Activated naive CD4-positive, alpha-beta T cell treated with anti-CD3 and anti-CD28 coated beads for 36 hours (primary cell): ENCODE data around the gene PEMT. TPM values are rescaled to one million over a fixed set of nuclear protein-coding genes. Genes with fewer than 3 reads are reported as not detected.

ENCODE experiments used
- CTCF ChIA-PET: fragments of 350-600 bp; sonication (Branson Sonifier 250); formaldehyde crosslinking; loops from one replicate; lab custom pipeline; 2021; ENCODE audit warnings: antibody characterized with exemption; lab: Charles Lee
- DNase-seq: peaks from one replicate; pipeline ENCODE4 v3.0.0-alpha.2; 2020
- H3K27ac Mint-ChIP-seq: one replicate; pipeline ENCODE4 v1.8.0; 2021; ENCODE audit warnings: mild to moderate bottlenecking, mixed read lengths
- H3K27me3 Mint-ChIP-seq: one replicate; pipeline ENCODE4 v1.8.0; 2021; ENCODE audit warnings: low read depth, mixed read lengths
- H3K36me3 Mint-ChIP-seq: one replicate; pipeline ENCODE4 v1.8.0; 2021; ENCODE audit warnings: low read depth, mixed read lengths
- H3K4me1 Mint-ChIP-seq: one replicate; pipeline ENCODE4 v1.8.0; 2021; ENCODE audit warnings: low read depth, mixed read lengths
- H3K4me3 Mint-ChIP-seq: one replicate; pipeline ENCODE4 v1.8.0; 2021; ENCODE audit warnings: mild to moderate bottlenecking, moderate library complexity, mixed read lengths
- H3K9me3 Mint-ChIP-seq: one replicate; pipeline ENCODE4 v1.8.0; 2021; ENCODE audit warnings: mixed read lengths
- intact Hi-C: fragments of 100-400 bp; cut with micrococcal nuclease; formaldehyde crosslinking; loops from one replicate; pipeline ENCODE4 v1.15.1; 2023
- total RNA-seq, 2 experiments: library from RNA; stranded (reverse); gene quantifications; one replicate each; pipeline ENCODE4 v1.2.3, GENCODE V29; 2021

PEMT gene
- total RNA-seq, 2 experiments from 2014 or later, result 33.7 to 35.6 TPM

GRCh38 chr17:17564896-17565295 is 26.6 kb downstream of the PEMT start:
- DNase-seq, result no peak
- Mint-ChIP-seq H3K4me1 (no peaks in the 10 kb centered on the region), H3K27me3 (no peaks in the 10 kb centered on the region), H3K4me3 (no peak overlapping the region), H3K27ac (no peak overlapping the region), H3K9me3 (no peaks in the 10 kb centered on the region), H3K36me3 (no peaks in the 10 kb centered on the region)
- intact Hi-C loops, result no loop called here
- CTCF ChIA-PET, result no interaction called here

- intact Hi-C loops, result no loop called here
- no peak overlapping the region for H3K27ac Mint-ChIP-seq
- H3K36me3 Mint-ChIP-seq, result no peaks in the 10 kb centered on the region
- no peaks in the 10 kb centered on the region for H3K27me3 Mint-ChIP-seq
- no peak overlapping the region for H3K4me3 Mint-ChIP-seq
- no peak for DNase-seq
- CTCF ChIA-PET, result no interaction called here
- no peaks in the 10 kb centered on the region for H3K4me1 Mint-ChIP-seq
- no peaks in the 10 kb centered on the region for H3K9me3 Mint-ChIP-seq
Measured at GRCh38 chr17:17564323-17564722, 27.2 kb downstream of the PEMT start.

GRCh38 chr17:17563530-17563929 is 28.0 kb downstream of the PEMT start:
- no peak for DNase-seq
- H3K4me1 Mint-ChIP-seq, result no peaks in the 10 kb centered on the region
- H3K9me3 Mint-ChIP-seq, result no peaks in the 10 kb centered on the region
- intact Hi-C loops, result no loop called here
- H3K36me3 Mint-ChIP-seq, result no peaks in the 10 kb centered on the region
- H3K27ac Mint-ChIP-seq, result no peak overlapping the region
- no peaks in the 10 kb centered on the region for H3K27me3 Mint-ChIP-seq
- CTCF ChIA-PET, result interaction anchor here (0.6 kb wide), 1 partner anchor 354 kb away, joined by 3 read pairs; no protein-coding TSS in a partner anchor
- H3K4me3 Mint-ChIP-seq, result no peak overlapping the region

GRCh38 chr17:17562146-17562511 is 29.4 kb downstream of the PEMT start:
- Mint-ChIP-seq H3K9me3 (no peaks in the 10 kb centered on the region), H3K4me3 (no peak overlapping the region)
- CTCF ChIA-PET, result no interaction called here

GRCh38 chr17:17561408-17562145 is 29.9 kb downstream of the PEMT start:
- CTCF ChIA-PET, result no interaction called here
- Mint-ChIP-seq H3K9me3 (no peaks in the 10 kb centered on the region), H3K4me1 (no peaks in the 10 kb centered on the region), H3K27me3 (no peaks in the 10 kb centered on the region), H3K36me3 (no peaks in the 10 kb centered on the region), H3K4me3 (no peak overlapping the region), H3K27ac (no peak overlapping the region)
- intact Hi-C loops, result no loop called here
- no peak for DNase-seq

More at GRCh38 chr17:17562146-17562511, 29.4 kb downstream of the PEMT start:
- Mint-ChIP-seq H3K36me3 (no peaks in the 10 kb centered on the region), H3K27me3 (no peaks in the 10 kb centered on the region), H3K27ac (no peak overlapping the region), H3K4me1 (no peaks in the 10 kb centered on the region)
- no peak for DNase-seq
- intact Hi-C loops, result no loop called here

GRCh38 chr17:17560975-17561374 is 30.5 kb downstream of the PEMT start:
- Mint-ChIP-seq H3K9me3 (no peaks in the 10 kb centered on the region), H3K4me3 (no peak overlapping the region), H3K27ac (no peak overlapping the region), H3K27me3 (no peaks in the 10 kb centered on the region), H3K4me1 (no peaks in the 10 kb centered on the region), H3K36me3 (no peaks in the 10 kb centered on the region)
- intact Hi-C loops, result no loop called here
- CTCF ChIA-PET, result no interaction called here
- DNase-seq, result no peak

- no peaks in the 10 kb centered on the region for H3K27me3 Mint-ChIP-seq
- no peaks in the 10 kb centered on the region for H3K36me3 Mint-ChIP-seq
- H3K4me3 Mint-ChIP-seq, result no peak overlapping the region
- H3K9me3 Mint-ChIP-seq, result no peaks in the 10 kb centered on the region
- intact Hi-C loops, result no loop called here
- DNase-seq, result no peak
- H3K4me1 Mint-ChIP-seq, result no peaks in the 10 kb centered on the region
- CTCF ChIA-PET, result no interaction called here
- no peak overlapping the region for H3K27ac Mint-ChIP-seq
Measured at GRCh38 chr17:17560167-17560566, 31.3 kb downstream of the PEMT start.

- Mint-ChIP-seq H3K36me3 (no peaks in the 10 kb centered on the region), H3K9me3 (no peaks in the 10 kb centered on the region), H3K4me3 (no peak overlapping the region), H3K27ac (no peak overlapping the region), H3K4me1 (no peaks in the 10 kb centered on the region), H3K27me3 (no peaks in the 10 kb centered on the region)
- no peak for DNase-seq
- CTCF ChIA-PET, result interaction anchor here (1.1 kb wide), 1 partner anchor 83 kb away, joined by 3 read pairs; no protein-coding TSS in a partner anchor
- intact Hi-C loops, result no loop called here
Measured at GRCh38 chr17:17559164-17559563, 32.3 kb downstream of the PEMT start.

- Mint-ChIP-seq H3K9me3 (no peaks in the 10 kb centered on the region), H3K27me3 (no peaks in the 10 kb centered on the region), H3K27ac (no peak overlapping the region), H3K4me1 (no peaks in the 10 kb centered on the region), H3K36me3 (no peaks in the 10 kb centered on the region), H3K4me3 (no peak overlapping the region)
- intact Hi-C loops, result no loop called here
- CTCF ChIA-PET, result interaction anchor here (0.7 to 1.1 kb wide), 3 partner anchors 30 to 192 kb away, joined by 3 read pairs; no protein-coding TSS in a partner anchor
- no peak for DNase-seq
Measured at GRCh38 chr17:17558431-17558830, 33.1 kb downstream of the PEMT start.

GRCh38 chr17:17557796-17558195 is 33.7 kb downstream of the PEMT start:
- intact Hi-C loops, result no loop called here
- H3K4me1 Mint-ChIP-seq, result no peaks in the 10 kb centered on the region
- no peak overlapping the region for H3K27ac Mint-ChIP-seq
- no peaks in the 10 kb centered on the region for H3K9me3 Mint-ChIP-seq
- H3K4me3 Mint-ChIP-seq, result no peak overlapping the region
- H3K27me3 Mint-ChIP-seq, result no peaks in the 10 kb centered on the region
- DNase-seq, result no peak
- H3K36me3 Mint-ChIP-seq, result no peaks in the 10 kb centered on the region
- CTCF ChIA-PET, result interaction anchor here (0.7 to 1.1 kb wide), 3 partner anchors 29 to 191 kb away, joined by 3 read pairs; no protein-coding TSS in a partner anchor

- no peak overlapping the region for H3K27ac Mint-ChIP-seq
- no peak overlapping the region for H3K4me3 Mint-ChIP-seq
- CTCF ChIA-PET, result no interaction called here
- no peaks in the 10 kb centered on the region for H3K27me3 Mint-ChIP-seq
- no peaks in the 10 kb centered on the region for H3K36me3 Mint-ChIP-seq
- H3K4me1 Mint-ChIP-seq, result no peaks in the 10 kb centered on the region
- intact Hi-C loops, result no loop called here
- no peak for DNase-seq
- H3K9me3 Mint-ChIP-seq, result no peaks in the 10 kb centered on the region
Measured at GRCh38 chr17:17556671-17557070, 34.8 kb downstream of the PEMT start.

- DNase-seq, result no peak
- no peak overlapping the region for H3K27ac Mint-ChIP-seq
- H3K9me3 Mint-ChIP-seq, result no peaks in the 10 kb centered on the region
- H3K27me3 Mint-ChIP-seq, result no peaks in the 10 kb centered on the region
- no peaks in the 10 kb centered on the region for H3K4me1 Mint-ChIP-seq
- CTCF ChIA-PET, result no interaction called here
- no peaks in the 10 kb centered on the region for H3K36me3 Mint-ChIP-seq
- no peak overlapping the region for H3K4me3 Mint-ChIP-seq
- intact Hi-C loops, result no loop called here
Measured at GRCh38 chr17:17555906-17556305, 35.6 kb downstream of the PEMT start.

- DNase-seq, result no peak
- Mint-ChIP-seq H3K9me3 (no peaks in the 10 kb centered on the region), H3K4me1 (no peaks in the 10 kb centered on the region), H3K27ac (no peak overlapping the region), H3K36me3 (no peaks in the 10 kb centered on the region), H3K27me3 (no peaks in the 10 kb centered on the region), H3K4me3 (no peak overlapping the region)
- CTCF ChIA-PET, result no interaction called here
- intact Hi-C loops, result no loop called here
Measured at GRCh38 chr17:17555151-17555550, 36.4 kb downstream of the PEMT start.
